Natural killer cell (primary cell): ENCODE data around the gene HSD3B1. TPM values are rescaled to one million over a fixed set of nuclear protein-coding genes. Genes with fewer than 3 reads are reported as not detected.

ENCODE experiments used
- ATAC-seq, 3 donors: fragments of 150-1000 bp in 2 of 3; fragments of 200-7000 bp in 1 of 3; cut with Tn5 transposase; 1 replicate in 1 of 3; 2 replicates in 2 of 3; pipeline ENCODE4 v1.10.0; 2021; ENCODE audit warnings: mild to moderate bottlenecking in 2 of 3, moderate library complexity in 2 of 3
- DNase-seq, 2 donors: peaks; one replicate each; pipeline versions ENCODE4 v3.0.0 to v3.0.0-alpha.2; 2013 to 2021; ENCODE audit warnings: mixed read lengths in 1 of 2
- H3K27ac ChIP-seq: one replicate; pipeline ENCODE4 v1.5.1; 2013; ENCODE audit warnings: mild to moderate bottlenecking, low read length
- H3K27me3 ChIP-seq: one replicate; pipeline ENCODE4 v1.6.1; 2013; ENCODE audit warnings: low read length; ENCODE audit not compliant: control insufficient read depth, insufficient read depth
- H3K36me3 ChIP-seq: one replicate; pipeline ENCODE4 v1.6.1; 2013; ENCODE audit warnings: low read length; ENCODE audit not compliant: control insufficient read depth, insufficient read depth
- H3K4me1 ChIP-seq: one replicate; pipeline ENCODE4 v1.6.1; 2013; ENCODE audit warnings: low read length; ENCODE audit not compliant: control insufficient read depth, insufficient read depth
- H3K4me3 ChIP-seq: one replicate; pipeline ENCODE4 v1.5.1; 2013; ENCODE audit warnings: low read length
- H3K9me3 ChIP-seq: one replicate; pipeline ENCODE4 v1.6.1; 2013; ENCODE audit warnings: low read length; ENCODE audit not compliant: control insufficient read depth, insufficient read depth
- H3K27ac Mint-ChIP-seq, 2 donors: one replicate each; pipeline ENCODE4 v1.8.0; 2022; ENCODE audit warnings: mild to moderate bottlenecking in 2 of 2, mixed read lengths in 2 of 2, moderate library complexity in 1 of 2
- H3K27me3 Mint-ChIP-seq, 2 donors: one replicate each; pipeline ENCODE4 v1.8.0; 2022; ENCODE audit warnings: low read depth in 2 of 2, mixed read lengths in 2 of 2
- H3K36me3 Mint-ChIP-seq: one replicate; pipeline ENCODE4 v1.8.0; 2022; ENCODE audit warnings: mixed read lengths
- H3K4me1 Mint-ChIP-seq, 2 donors: one replicate each; pipeline ENCODE4 v1.8.0; 2022; ENCODE audit warnings: mixed read lengths in 2 of 2
- H3K4me3 Mint-ChIP-seq: one replicate; pipeline ENCODE4 v1.8.0; 2022; ENCODE audit warnings: mild to moderate bottlenecking, moderate library complexity, mixed read lengths
- H3K9me3 Mint-ChIP-seq, 2 donors: one replicate each; pipeline ENCODE4 v1.8.0; 2022; ENCODE audit warnings: mixed read lengths in 2 of 2
- CTCF ChIP-seq: fragments of 200-600 bp; IDR thresholded peaks from one replicate; pipeline ENCODE4 v1.8.0; 2022; ENCODE audit warnings: antibody characterized with exemption
- WGBS: methylation state at CpG from one replicate; pipeline ENCODE4 v1.1.7; 2013; ENCODE audit warnings: missing lambda C conversion rate; ENCODE audit not compliant: insufficient coverage; 5-methylcytosine and 5-hydroxymethylcytosine counted together
- intact Hi-C: fragments of 100-400 bp; cut with micrococcal nuclease; formaldehyde crosslinking; loops from one replicate; pipeline ENCODE4 v1.14.2; 2022
- total RNA-seq, 4 donors: library from RNA; stranded (reverse); fragments of 120-200 nt in 1 of 4; gene quantifications; one replicate each; pipeline versions ENCODE4 v1.2.3 to v1.2.4, GENCODE V29; 2013 to 2022

HSD3B1 gene
- total RNA-seq, 3 donors from 2014 or later (not counting 1 experiment from before 2014, with no cell fraction given), result not detected

GRCh38 chr1:119547306-119547705, 40.3 kb downstream of the HSD3B1 start:
- ATAC-seq (no peak), DNase-seq (no peak)
- Histone ChIP-seq H3K27ac (no peak overlapping the region), H3K27me3 (no peaks in the 10 kb centered on the region), H3K36me3 (no peaks in the 10 kb centered on the region), H3K9me3 (no peaks in the 10 kb centered on the region), H3K4me3 (no peak overlapping the region), H3K4me1 (no peaks in the 10 kb centered on the region)
- no peak for TF ChIP-seq CTCF
- whole genome bisulfite sequencing, result 100% methylated on average over 1 of the region's 1 CpG
- Mint-ChIP-seq H3K27ac (no peak overlapping the region), H3K4me1 (no peaks in the 10 kb centered on the region), H3K9me3 (no peaks in the 10 kb centered on the region), H3K36me3 (no peaks in the 10 kb centered on the region), H3K4me3 (no peak overlapping the region), H3K27me3 (peaks cover 0 to 2% of the 10 kb centered on the region in 2 donors)
- intact Hi-C loops, result no loop called here

DNA sequence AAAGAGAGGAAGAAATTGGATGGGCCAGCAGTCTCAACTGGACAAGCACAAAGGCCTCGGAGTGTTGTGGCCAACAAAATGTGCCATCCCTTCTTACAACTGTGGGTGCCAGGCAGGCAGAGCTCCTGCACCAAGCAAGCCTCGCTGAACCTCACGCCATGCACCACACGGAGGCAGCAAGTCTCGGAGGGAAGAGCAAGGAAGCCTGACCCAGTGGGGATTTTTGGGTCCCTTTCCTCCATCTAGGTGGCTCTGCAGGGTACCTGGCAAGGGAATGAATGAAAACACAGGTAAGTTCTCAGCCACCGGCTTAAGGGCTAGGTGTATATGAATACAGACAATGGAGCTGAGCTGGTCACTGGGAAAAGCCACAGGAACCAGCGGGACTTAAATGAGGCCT, 40.8 kb downstream of the HSD3B1 start:
- Histone ChIP-seq H3K36me3 (no peaks in the 10 kb centered on the region), H3K9me3 (no peaks in the 10 kb centered on the region), H3K4me3 (no peak overlapping the region), H3K27me3 (no peaks in the 10 kb centered on the region), H3K4me1 (no peaks in the 10 kb centered on the region), H3K27ac (no peak overlapping the region)
- TF ChIP-seq CTCF, result no peak
- ATAC-seq (no peak), DNase-seq (no peak)
- Mint-ChIP-seq H3K36me3 (no peaks in the 10 kb centered on the region), H3K27me3 (peaks cover 0 to 2% of the 10 kb centered on the region in 2 donors), H3K9me3 (no peaks in the 10 kb centered on the region), H3K4me1 (no peaks in the 10 kb centered on the region), H3K4me3 (no peak overlapping the region), H3K27ac (no peak overlapping the region)
- intact Hi-C loops, result no loop called here
- WGBS, result 95% methylated on average over 7 of the region's 7 CpGs

- Histone ChIP-seq H3K4me3 (no peak overlapping the region), H3K9me3 (no peaks in the 10 kb centered on the region), H3K27me3 (no peaks in the 10 kb centered on the region), H3K36me3 (no peaks in the 10 kb centered on the region), H3K27ac (no peak overlapping the region), H3K4me1 (no peaks in the 10 kb centered on the region)
- peak in 1 of 3 donors; percentile 34 for ATAC-seq
- Mint-ChIP-seq H3K4me1 (no peaks in the 10 kb centered on the region), H3K27me3 (peaks cover 0 to 2% of the 10 kb centered on the region in 2 donors), H3K4me3 (no peak overlapping the region), H3K36me3 (no peaks in the 10 kb centered on the region), H3K9me3 (no peaks in the 10 kb centered on the region), H3K27ac (no peak overlapping the region)
- peak in 1 of 2 donors; percentile 10 for DNase-seq
- no peak for TF ChIP-seq CTCF
- intact Hi-C loops, result no loop called here
- 69% methylated on average over 4 of the region's 4 CpGs for WGBS
Observed at GRCh38 chr1:119549719-119550132, 42.7 kb downstream of the HSD3B1 start.

- H3K27ac Mint-ChIP-seq, result no peak overlapping the region
- 97% methylated on average over 2 of the region's 2 CpGs for WGBS
- H3K27ac ChIP-seq, result no peak overlapping the region
- no peaks in the 10 kb centered on the region for H3K9me3 Mint-ChIP-seq
- intact Hi-C loops, result no loop called here
- H3K4me1 Mint-ChIP-seq, result no peaks in the 10 kb centered on the region
- H3K27me3 Mint-ChIP-seq, result peaks cover 0 to 2% of the 10 kb centered on the region in 2 donors
- TF ChIP-seq CTCF, result no peak
- H3K36me3 ChIP-seq, result no peaks in the 10 kb centered on the region
- ATAC-seq (no peak), DNase-seq (no peak)
- no peaks in the 10 kb centered on the region for H3K27me3 ChIP-seq
- no peak overlapping the region for H3K4me3 ChIP-seq
- H3K9me3 ChIP-seq, result no peaks in the 10 kb centered on the region
- H3K4me1 ChIP-seq, result no peaks in the 10 kb centered on the region
- H3K4me3 Mint-ChIP-seq, result no peak overlapping the region
- H3K36me3 Mint-ChIP-seq, result no peaks in the 10 kb centered on the region
Observed at GRCh38 chr1:119550381-119550780, 43.4 kb downstream of the HSD3B1 start.
